Small intestine (tissue), 7 donors: ENCODE results near the gene NTN1. TPM values are rescaled to one million over a fixed set of nuclear protein-coding genes. Genes with fewer than 3 reads are reported as not detected.

ENCODE experiments used
- DNase-seq, 2 donors: peaks; one replicate each; pipeline versions ENCODE4 v3.0.0 to v3.0.0-alpha.2; 2013
- FAIRE-seq: peaks from 2 replicates; lab custom pipeline; 2012; peaks lifted over from hg19 to GRCh38; lab: Jason Lieb, UNC
- H3K27ac ChIP-seq, 3 donors: one replicate each; pipeline ENCODE4 v1.5.1; 2013; ENCODE audit warnings: low read length in 2 of 3, mild to moderate bottlenecking in 2 of 3, control low read depth in 1 of 3, inconsistent platforms in 1 of 3, low read depth in 1 of 3, moderate library complexity in 1 of 3
- H3K27me3 ChIP-seq, 3 donors: one replicate each; pipeline ENCODE4 v1.6.1; 2013; ENCODE audit warnings: low read length in 3 of 3, inconsistent platforms in 1 of 3; ENCODE audit not compliant: control insufficient read depth in 3 of 3, insufficient read depth in 3 of 3
- H3K36me3 ChIP-seq, 3 donors: one replicate each; pipeline ENCODE4 v1.6.1; 2013; ENCODE audit warnings: low read length in 3 of 3, inconsistent platforms in 1 of 3, low read depth in 1 of 3, mild to moderate bottlenecking in 1 of 3, moderate library complexity in 1 of 3; ENCODE audit not compliant: control insufficient read depth in 3 of 3, insufficient read depth in 2 of 3
- H3K4me1 ChIP-seq, 3 donors: one replicate each; pipeline ENCODE4 v1.6.1; 2013; ENCODE audit warnings: low read length in 2 of 3, inconsistent platforms in 1 of 3, low read depth in 1 of 3, mild to moderate bottlenecking in 1 of 3, moderate library complexity in 1 of 3; ENCODE audit not compliant: control insufficient read depth in 3 of 3, insufficient read depth in 2 of 3
- H3K4me3 ChIP-seq, 3 donors: one replicate each; pipeline ENCODE4 v1.5.1; 2013; ENCODE audit warnings: low read length in 3 of 3, control low read depth in 1 of 3, inconsistent platforms in 1 of 3, low read depth in 1 of 3, mild to moderate bottlenecking in 1 of 3, moderate library complexity in 1 of 3
- H3K9me3 ChIP-seq, 2 donors: one replicate each; pipeline ENCODE4 v1.6.1; 2013; ENCODE audit warnings: low read depth in 1 of 2, low read length in 1 of 2; ENCODE audit not compliant: control insufficient read depth in 2 of 2, insufficient read depth in 1 of 2
- WGBS, 3 donors: extraction: QIAGEN DNeasy Blood & Tissue Kit; methylation state at CpG; one replicate each; pipeline ENCODE4 v1.1.7; 2013; 5-methylcytosine and 5-hydroxymethylcytosine counted together
- polyA plus RNA-seq, 4 donors: library from polyadenylated mRNA; stranded (reverse) in 3 of 4; unstranded in 1 of 4; fragments of 200-250 nt in 3 of 4; fragments of 120-200 nt in 1 of 4; gene quantifications; one replicate each; pipeline versions ENCODE4 v1.2.1 to v1.2.3, GENCODE V29; 2013
- donor health status: healthy with polysubstance abuse.
- donor health status: control.
- donor health status: control.
- donor health status: Bipolar disorder and iron deficiency.
- donor health status: healthy.

Gene NTN1
- polyA plus RNA-seq, 4 donors = 0.22 to 13.2 (median 2.6) TPM

GRCh38 chr17:9024497-9024896 lies 3.2 kb downstream of the NTN1 start:
- peaks cover 16 to 48% (median 16%) of the 10 kb centered on the region in 3 donors for H3K27me3 ChIP-seq
- no peak overlapping the region for H3K27ac ChIP-seq
- no peaks in the 10 kb centered on the region for H3K36me3 ChIP-seq
- H3K9me3 ChIP-seq = no peaks in the 10 kb centered on the region
- no peak overlapping the region for H3K4me3 ChIP-seq
- FAIRE-seq (no peak), DNase-seq (no peak)
- WGBS, 3 donors = 76 to 93% (median 87%) methylated on average over 13 to 14 of the region's 14 CpGs
- peaks cover 0 to 7% (median 0%) of the 10 kb centered on the region in 3 donors for H3K4me1 ChIP-seq

- WGBS, 3 donors = 80 to 85% (median 82%) methylated on average over 8 of the region's 8 CpGs
- no peak overlapping the region for H3K27ac ChIP-seq
- no peak overlapping the region for H3K4me3 ChIP-seq
- no peaks in the 10 kb centered on the region for H3K36me3 ChIP-seq
- peaks cover 16 to 34% (median 16%) of the 10 kb centered on the region in 3 donors for H3K27me3 ChIP-seq
- H3K4me1 ChIP-seq = no peaks in the 10 kb centered on the region
- no peaks in the 10 kb centered on the region for H3K9me3 ChIP-seq
- FAIRE-seq (no peak), DNase-seq (no peak)
Measured at GRCh38 chr17:9026741-9027140, 5.4 kb downstream of the NTN1 start.

- DNase-seq (no peak), FAIRE-seq (no peak)
- H3K27me3 ChIP-seq = peaks cover under 1 to 22% (median 8%) of the 10 kb centered on the region in 3 donors
Measured at GRCh38 chr17:9028202-9028987, 7.1 kb downstream of the NTN1 start.

GRCh38 chr17:9028988-9029570 lies 7.8 kb downstream of the NTN1 start:
- Histone ChIP-seq H3K27ac (peak overlapping the region in 1 of 3 donors; percentile 14), H3K9me3 (no peaks in the 10 kb centered on the region), H3K36me3 (no peaks in the 10 kb centered on the region), H3K4me1 (no peaks in the 10 kb centered on the region), H3K27me3 (peaks cover 0 to 16% (median 4%) of the 10 kb centered on the region in 3 donors), H3K4me3 (no peak overlapping the region)
- FAIRE-seq = no peak
- 84 to 91% (median 89%) methylated on average over 13 of the region's 13 CpGs for WGBS, 3 donors
- no peak for DNase-seq

More at GRCh38 chr17:9028202-9028987, 7.1 kb downstream of the NTN1 start:
- peak overlapping the region in 2 of 3 donors; percentile 40 to 71 for H3K27ac ChIP-seq
- H3K4me1 ChIP-seq = no peaks in the 10 kb centered on the region
- no peak overlapping the region for H3K4me3 ChIP-seq
- H3K9me3 ChIP-seq = no peaks in the 10 kb centered on the region
- WGBS, 3 donors = 58 to 65% (median 63%) methylated on average over 11 of the region's 11 CpGs
- no peaks in the 10 kb centered on the region for H3K36me3 ChIP-seq

- Histone ChIP-seq H3K36me3 (peaks cover 0 to 2% (median 0%) of the 10 kb centered on the region in 3 donors), H3K27me3 (peaks cover 0 to 3% (median 0%) of the 10 kb centered on the region in 3 donors), H3K9me3 (peaks cover 0 to 3% of the 10 kb centered on the region in 2 donors), H3K4me1 (no peaks in the 10 kb centered on the region), H3K4me3 (no peak overlapping the region), H3K27ac (no peak overlapping the region)
- 83 to 86% (median 84%) methylated on average over 9 of the region's 9 CpGs for whole genome bisulfite sequencing, 3 donors
- FAIRE-seq (no peak), DNase-seq (no peak)
Measured at GRCh38 chr17:9032151-9032550, 10.8 kb downstream of the NTN1 start.

- H3K4me1 ChIP-seq = no peaks in the 10 kb centered on the region
- no peak overlapping the region for H3K27ac ChIP-seq
- H3K4me3 ChIP-seq = no peak overlapping the region
- peaks cover 0 to 3% of the 10 kb centered on the region in 2 donors for H3K9me3 ChIP-seq
- 62 to 79% (median 76%) methylated on average over 10 of the region's 10 CpGs for WGBS, 3 donors
- H3K36me3 ChIP-seq = peaks cover 0 to 2% (median 0%) of the 10 kb centered on the region in 3 donors
- peaks cover 0 to 3% (median 0%) of the 10 kb centered on the region in 3 donors for H3K27me3 ChIP-seq
- FAIRE-seq = no peak
- no peak for DNase-seq
Measured at GRCh38 chr17:9032583-9032982, 11.3 kb downstream of the NTN1 start.

- 84 to 95% (median 87%) methylated on average over 1 of the region's 1 CpG for WGBS, 3 donors
- no peak for DNase-seq
- peaks cover 0 to 2% (median 0%) of the 10 kb centered on the region in 3 donors for H3K27me3 ChIP-seq
- H3K36me3 ChIP-seq = peaks cover 0 to 2% (median 0%) of the 10 kb centered on the region in 3 donors
- peaks cover 0 to 3% of the 10 kb centered on the region in 2 donors for H3K9me3 ChIP-seq
- no peaks in the 10 kb centered on the region for H3K4me1 ChIP-seq
- no peak for FAIRE-seq
- no peak overlapping the region for H3K27ac ChIP-seq
- no peak overlapping the region for H3K4me3 ChIP-seq
Measured at GRCh38 chr17:9035249-9035648, 13.9 kb downstream of the NTN1 start.

GRCh38 chr17:9036336-9036735 lies 15.0 kb downstream of the NTN1 start:
- H3K9me3 ChIP-seq = peaks cover 0 to 6% of the 10 kb centered on the region in 2 donors
- WGBS, 3 donors = 34 to 63% (median 48%) methylated on average over 4 of the region's 4 CpGs
- FAIRE-seq = no peak

More at GRCh38 chr17:9036336-9036735, 15.0 kb downstream of the NTN1 start:
- Histone ChIP-seq H3K27me3 (peaks cover 0 to 2% (median 0%) of the 10 kb centered on the region in 3 donors), H3K27ac (no peak overlapping the region), H3K36me3 (peaks cover 0 to 2% (median 0%) of the 10 kb centered on the region in 3 donors), H3K4me1 (no peaks in the 10 kb centered on the region), H3K4me3 (no peak overlapping the region)
- peak in 1 of 2 donors; percentile 82 for DNase-seq
